Measurements from ENCODE around the gene GABPA.
"Not testable (repeated sequence)": the region's sequence is repeated elsewhere in the genome, so short reads cannot be mapped to it uniquely, and the experiment has no call there.

GABPA gene

DNA sequence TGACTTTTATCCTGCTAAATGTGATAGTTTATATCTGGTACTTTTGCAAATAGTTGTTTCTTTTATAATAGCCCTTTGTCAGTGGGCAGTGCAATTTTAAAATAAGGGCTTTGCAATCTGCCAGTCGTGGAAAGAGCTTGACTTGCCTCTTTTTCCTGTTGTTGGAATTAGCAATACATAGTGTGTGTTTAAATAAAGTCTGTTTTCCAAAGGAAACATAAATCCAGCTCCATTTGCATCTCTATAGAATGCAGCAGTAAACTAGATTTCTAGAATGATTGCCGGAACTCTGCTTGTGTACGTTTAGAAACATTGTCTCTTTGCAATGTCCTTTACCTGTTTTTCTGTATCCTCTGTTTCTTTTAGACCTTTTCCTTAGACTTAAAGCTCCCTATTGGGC, 33.1 kb downstream of the GABPA start:
- no peak for DNase-seq
- Histone ChIP-seq H3K79me2 (ENCODE audit: insufficient read depth, low read length) (no peaks in the 10 kb centered on the region), H3K9ac (ENCODE audit: low read depth, low read length) (no peak overlapping the region), H3K36me3 (ENCODE audit: insufficient read depth, low read length) (peaks cover 53% of the 10 kb centered on the region), H3K27me3 (ENCODE audit: insufficient read depth, low read length, poor library complexity) (no peaks in the 10 kb centered on the region), H3K9me3 (ENCODE audit: insufficient read depth, low read length, severe bottlenecking) (no peaks in the 10 kb centered on the region), H3K4me1 (ENCODE audit: insufficient read depth, low read length) (no peaks in the 10 kb centered on the region), H3K27ac (ENCODE audit: low read length) (no peak overlapping the region), H3K4me2 (ENCODE audit: insufficient read depth, low read length) (no peak overlapping the region), H4K20me1 (ENCODE audit: insufficient read depth, low read length) (no peaks in the 10 kb centered on the region), H2AFZ (ENCODE audit: low read depth, low read length) (no peak overlapping the region), H3K4me3 (ENCODE audit: low read depth in 1 of 2, low read length in 2 of 2) (no peak overlapping the region)
- TF ChIP-seq CTCF (IDR thresholded peaks at IDR 0.05; ENCODE audit: borderline replicate concordance, extremely low read depth, low read length, poor library complexity, severe bottlenecking) = no peak
- no peak for TF ChIP-seq EZH2 (IDR thresholded peaks at IDR 0.05; ENCODE audit: borderline replicate concordance, low read depth, low read length, severe bottlenecking)
- no peak for ATAC-seq (ENCODE audit: insufficient read depth, low read depth)

DNA sequence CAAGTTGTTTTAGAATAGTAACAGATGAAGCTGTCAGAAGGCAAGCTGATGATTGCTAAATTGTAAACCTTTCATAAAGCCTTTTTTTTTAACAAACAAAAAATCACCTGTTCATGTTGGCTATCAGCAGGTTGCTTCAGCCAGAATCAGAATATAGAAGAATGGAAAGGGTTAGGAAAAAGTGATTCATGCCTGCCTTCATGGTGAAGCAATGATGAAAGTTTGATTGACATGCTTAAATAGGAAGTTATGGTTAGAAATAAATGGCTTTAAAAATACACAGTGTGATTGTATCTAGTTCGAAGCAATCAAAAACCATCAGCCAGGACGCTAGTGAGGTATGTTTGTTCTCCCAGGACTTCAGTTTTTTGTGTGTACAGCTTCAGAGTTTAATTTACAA, 37.9 kb downstream of the GABPA start:
- H2AFZ ChIP-seq (ENCODE audit: low read depth, low read length) = no peak overlapping the region
- no peak overlapping the region for H3K9ac ChIP-seq (ENCODE audit: low read depth, low read length)
- TF ChIP-seq EZH2 (IDR thresholded peaks at IDR 0.05; ENCODE audit: borderline replicate concordance, low read depth, low read length, severe bottlenecking) (no peak), CTCF (IDR thresholded peaks at IDR 0.05; ENCODE audit: borderline replicate concordance, extremely low read depth, low read length, poor library complexity, severe bottlenecking) (no peak)
- no peaks in the 10 kb centered on the region for H3K9me3 ChIP-seq (ENCODE audit: insufficient read depth, low read length, severe bottlenecking)
- H3K4me2 ChIP-seq (ENCODE audit: insufficient read depth, low read length) = no peak overlapping the region
- no peak overlapping the region for H3K27ac ChIP-seq (ENCODE audit: low read length)
- H4K20me1 ChIP-seq (ENCODE audit: insufficient read depth, low read length) = no peaks in the 10 kb centered on the region
- DNase-seq (no peak), ATAC-seq (ENCODE audit: insufficient read depth, low read depth) (no peak)
- H3K27me3 ChIP-seq (ENCODE audit: insufficient read depth, low read length, poor library complexity) = no peaks in the 10 kb centered on the region
- H3K4me1 ChIP-seq (ENCODE audit: insufficient read depth, low read length) = no peaks in the 10 kb centered on the region
- peaks cover 10% of the 10 kb centered on the region; the same call in 1 of the 2 replicates for H3K36me3 ChIP-seq (ENCODE audit: insufficient read depth, low read length)
- H3K79me2 ChIP-seq (ENCODE audit: insufficient read depth, low read length) = no peaks in the 10 kb centered on the region
- H3K4me3 ChIP-seq (ENCODE audit: low read depth in 1 of 2, low read length in 2 of 2) = no peak overlapping the region

DNA sequence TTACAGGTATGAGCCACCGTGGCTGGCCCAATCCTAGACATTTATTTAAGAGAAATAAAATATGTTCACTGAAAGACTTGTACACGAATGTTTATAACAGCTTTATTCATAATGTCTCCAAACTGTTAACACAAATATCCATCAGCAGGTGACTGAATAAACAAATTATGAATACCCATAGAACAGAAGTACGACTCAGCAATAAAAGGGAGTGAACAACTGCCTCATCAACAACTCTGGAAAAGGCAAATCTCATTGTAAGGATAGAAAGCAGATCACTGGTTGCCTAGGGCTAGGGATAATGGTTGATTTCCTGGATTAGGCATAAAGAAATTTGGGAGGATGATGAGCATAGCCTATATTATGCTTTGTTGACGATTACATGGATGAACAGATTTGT, 41.7 kb downstream of the GABPA start:
- Histone ChIP-seq H2AFZ (ENCODE audit: low read depth, low read length) (no peak overlapping the region), H3K36me3 (ENCODE audit: insufficient read depth, low read length) (no peaks in the 10 kb centered on the region; the same call in 1 of the 2 replicates), H3K27me3 (ENCODE audit: insufficient read depth, low read length, poor library complexity) (no peaks in the 10 kb centered on the region), H3K27ac (ENCODE audit: low read length) (no peak overlapping the region), H3K4me1 (ENCODE audit: insufficient read depth, low read length) (no peaks in the 10 kb centered on the region), H3K4me2 (ENCODE audit: insufficient read depth, low read length) (no peak overlapping the region), H3K79me2 (ENCODE audit: insufficient read depth, low read length) (no peaks in the 10 kb centered on the region), H4K20me1 (ENCODE audit: insufficient read depth, low read length) (no peaks in the 10 kb centered on the region), H3K9me3 (ENCODE audit: insufficient read depth, low read length, severe bottlenecking) (no peaks in the 10 kb centered on the region), H3K4me3 (ENCODE audit: low read depth in 1 of 2, low read length in 2 of 2) (no peak overlapping the region), H3K9ac (ENCODE audit: low read depth, low read length) (no peak overlapping the region)
- no peak for DNase-seq
- TF ChIP-seq CTCF (IDR thresholded peaks at IDR 0.05; ENCODE audit: borderline replicate concordance, extremely low read depth, low read length, poor library complexity, severe bottlenecking) = no peak
- no peak for TF ChIP-seq EZH2 (IDR thresholded peaks at IDR 0.05; ENCODE audit: borderline replicate concordance, low read depth, low read length, severe bottlenecking)
- no peak for ATAC-seq (ENCODE audit: insufficient read depth, low read depth)

- not testable (repeated sequence) for H3K4me2 ChIP-seq (ENCODE audit: insufficient read depth, low read length)
Observed at GRCh38 chr21:25778126-25778875, 43.5 kb downstream of the GABPA start.

More at GRCh38 chr21:25778126-25778875, 43.5 kb downstream of the GABPA start:
- not testable (repeated sequence) for H3K27me3 ChIP-seq (ENCODE audit: insufficient read depth, low read length, poor library complexity); H4K20me1 ChIP-seq (ENCODE audit: insufficient read depth, low read length); H3K27ac ChIP-seq (ENCODE audit: low read length); H2AFZ ChIP-seq (ENCODE audit: low read depth, low read length); H3K9ac ChIP-seq (ENCODE audit: low read depth, low read length); H3K4me1 ChIP-seq (ENCODE audit: insufficient read depth, low read length); H3K36me3 ChIP-seq (ENCODE audit: insufficient read depth, low read length); H3K9me3 ChIP-seq (ENCODE audit: insufficient read depth, low read length, severe bottlenecking); ATAC-seq (ENCODE audit: insufficient read depth, low read depth); DNase-seq; H3K79me2 ChIP-seq (ENCODE audit: insufficient read depth, low read length); H3K4me3 ChIP-seq (ENCODE audit: low read depth in 1 of 2, low read length in 2 of 2)

All from DND-41 (cell line).